ENCODE results near the gene TRAK1.

DNA sequence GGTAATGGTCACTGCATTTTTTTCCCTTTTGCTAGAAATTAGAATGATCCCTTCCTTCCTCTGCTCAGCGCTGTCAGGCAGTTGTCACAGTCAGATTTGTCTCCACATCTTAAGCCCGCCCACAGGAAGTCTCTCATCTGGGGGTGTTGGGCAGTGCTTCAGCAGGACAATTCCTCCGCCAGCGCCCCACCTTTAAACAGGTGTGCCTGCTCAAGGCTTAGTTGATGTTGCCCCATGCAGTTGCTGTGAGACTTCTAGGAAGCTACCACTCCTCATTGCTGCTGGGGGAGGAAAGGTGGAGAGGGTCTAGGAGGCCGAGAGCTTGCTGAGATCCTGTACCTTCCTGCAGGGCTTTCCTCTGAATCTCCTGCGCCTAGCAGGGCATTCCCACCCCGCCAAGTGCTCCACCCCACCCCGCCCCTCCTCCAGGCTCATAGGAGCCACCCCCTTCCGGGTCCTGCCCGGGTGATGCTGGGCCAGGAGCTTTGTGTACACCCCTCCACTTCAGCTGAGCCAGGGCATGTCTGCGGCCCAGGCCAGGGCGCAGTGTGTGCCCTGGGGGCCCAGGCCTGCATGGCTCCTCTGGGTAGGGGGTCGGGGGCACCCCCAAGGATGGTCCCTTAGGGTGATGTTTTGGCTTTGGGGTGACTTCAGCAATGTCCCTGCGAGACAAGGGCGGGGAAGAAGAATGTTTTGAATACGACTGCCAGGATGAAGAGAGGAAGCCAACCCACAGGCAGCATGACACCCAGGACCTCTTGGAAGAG is 68.7 kb downstream of the TRAK1 start:
- TF ChIP-seq POLR2A (IDR thresholded peaks at IDR 0.05; ENCODE audit: low read length) (no peak), GATA1 (IDR thresholded peaks at IDR 0.05; ENCODE audit: low read depth, low read length) (no peak)
